Thyroid gland (tissue), 4 donors: Measurements from ENCODE around the gene MORN5. TPM values are rescaled to one million over a fixed set of nuclear protein-coding genes. Genes with fewer than 3 reads are reported as not detected.
A peak's percentile ranks its signal among the peaks of the same experiment; 100 is the strongest.

Experiments used
- DNase-seq, 2 donors: peaks; one replicate each; pipeline ENCODE4 v3.0.0-alpha.2; 2019
- H3K27ac ChIP-seq, 3 donors: fragments of 200-600 bp; sonication (generic); 1 replicate in 2 of 3; 2 replicates in 1 of 3; pipeline ENCODE4 v1.5.1; 2016 to 2019; ENCODE audit warnings: mild to moderate bottlenecking in 1 of 3, moderate library complexity in 1 of 3
- H3K27me3 ChIP-seq: fragments of 200-600 bp; sonication (generic); one replicate; pipeline ENCODE4 v1.5.1; 2019
- H3K36me3 ChIP-seq, 2 donors: fragments of 200-600 bp; sonication (generic); one replicate each; pipeline ENCODE4 v1.5.1; 2016 to 2019
- H3K4me1 ChIP-seq, 2 donors: fragments of 200-600 bp; sonication (generic); one replicate each; pipeline ENCODE4 v1.5.1; 2017 to 2019
- H3K4me3 ChIP-seq, 3 donors: fragments of 200-600 bp; sonication (generic); replicated peaks in 1 of 3; 1 replicate in 2 of 3; 2 replicates in 1 of 3; pipeline ENCODE4 v1.5.1; 2016; ENCODE audit warnings: mild to moderate bottlenecking in 1 of 3
- H3K9me3 ChIP-seq: fragments of 200-600 bp; sonication (generic); one replicate; pipeline ENCODE4 v1.5.1; 2017
- CTCF ChIP-seq, 6 experiments: fragments of 200-600 bp in 3 of 6; fragments of 450-650 bp in 3 of 6; sonication (generic) in 3 of 6; IDR thresholded peaks; one replicate each; pipeline ENCODE4 v1.5.1; 2016 to 2019; ENCODE audit warnings: antibody characterized with exemption in 6 of 6, mild to moderate bottlenecking in 2 of 6, inconsistent platforms in 1 of 6, moderate library complexity in 1 of 6
- POLR2A ChIP-seq, 2 donors: fragments of 450-650 bp; IDR thresholded peaks; one replicate each; pipeline ENCODE4 v1.6.1; 2017; ENCODE audit warnings: antibody characterized with exemption in 2 of 2, mild to moderate bottlenecking in 2 of 2, moderate library complexity in 1 of 2
- WGBS, 2 donors: methylation state at CpG; one replicate each; pipeline ENCODE4 v1.1.5; 2017; 5-methylcytosine and 5-hydroxymethylcytosine counted together
- intact Hi-C: fragments of 100-400 bp; cut with DNase I; formaldehyde crosslinking; loops from one replicate; pipeline ENCODE4 v1.15.1; 2023
- total RNA-seq, 4 donors: library from RNA; depleted of rRNA; stranded (reverse); fragments of >200 nt; gene quantifications; one replicate each; pipeline ENCODE4 v1.2.3, GENCODE V29; 2016

Gene MORN5
- total RNA-seq, 4 donors from 2014 or later = not detected

GRCh38 chr9:122131401-122132001 lies 28.2 kb upstream of the MORN5 start:
- no peaks in the 10 kb centered on the region for H3K27me3 ChIP-seq
- no peak for TF ChIP-seq CTCF (IDR thresholded peaks at IDR 0.05)
- TF ChIP-seq POLR2A (IDR thresholded peaks at IDR 0.05) = no peak
- H3K27ac ChIP-seq = no peak overlapping the region
- no peak overlapping the region for H3K4me3 ChIP-seq
- no peaks in the 10 kb centered on the region for H3K36me3 ChIP-seq
- peak; percentile 12 to 30 for DNase-seq
- H3K4me1 ChIP-seq = peaks cover 0 to 15% of the 10 kb centered on the region in 2 donors
- H3K9me3 ChIP-seq = no peaks in the 10 kb centered on the region
- intact Hi-C loops = no loop called here
- 15 to 24% methylated on average over 12 to 16 of the region's 21 CpGs for WGBS, 2 donors

DNA sequence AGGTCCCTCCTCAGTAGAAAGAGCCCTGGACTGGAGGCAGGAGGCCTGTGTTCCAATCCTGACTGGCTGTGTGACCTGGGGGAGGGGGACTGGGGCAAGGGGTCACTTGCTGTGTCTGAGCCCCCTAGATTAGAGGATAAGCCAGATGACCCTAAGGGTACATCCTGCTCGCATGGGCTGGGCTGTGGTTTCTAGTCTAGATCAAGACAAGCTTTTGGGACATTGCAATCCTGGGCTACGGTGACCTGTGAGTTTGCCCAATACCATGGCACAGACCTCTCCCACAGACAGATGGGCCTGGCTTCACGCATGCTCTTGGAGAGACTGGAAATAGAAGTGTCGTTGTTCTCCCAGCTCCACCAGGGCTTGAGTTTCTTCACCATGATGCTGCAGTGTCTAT lies 27.2 kb upstream of the MORN5 start:
- H3K4me3 ChIP-seq = no peak overlapping the region
- H3K27me3 ChIP-seq = no peaks in the 10 kb centered on the region
- no peak for TF ChIP-seq POLR2A (IDR thresholded peaks at IDR 0.05)
- TF ChIP-seq CTCF (IDR thresholded peaks at IDR 0.05) = no peak
- WGBS, 2 donors = 92 to 93% methylated on average over 2 to 4 of the region's 4 CpGs
- H3K27ac ChIP-seq = no peak overlapping the region
- no peaks in the 10 kb centered on the region for H3K36me3 ChIP-seq
- no peak for DNase-seq
- no peaks in the 10 kb centered on the region for H3K9me3 ChIP-seq
- H3K4me1 ChIP-seq = peaks cover 0 to 9% of the 10 kb centered on the region in 2 donors
- intact Hi-C loops = no loop called here

DNA sequence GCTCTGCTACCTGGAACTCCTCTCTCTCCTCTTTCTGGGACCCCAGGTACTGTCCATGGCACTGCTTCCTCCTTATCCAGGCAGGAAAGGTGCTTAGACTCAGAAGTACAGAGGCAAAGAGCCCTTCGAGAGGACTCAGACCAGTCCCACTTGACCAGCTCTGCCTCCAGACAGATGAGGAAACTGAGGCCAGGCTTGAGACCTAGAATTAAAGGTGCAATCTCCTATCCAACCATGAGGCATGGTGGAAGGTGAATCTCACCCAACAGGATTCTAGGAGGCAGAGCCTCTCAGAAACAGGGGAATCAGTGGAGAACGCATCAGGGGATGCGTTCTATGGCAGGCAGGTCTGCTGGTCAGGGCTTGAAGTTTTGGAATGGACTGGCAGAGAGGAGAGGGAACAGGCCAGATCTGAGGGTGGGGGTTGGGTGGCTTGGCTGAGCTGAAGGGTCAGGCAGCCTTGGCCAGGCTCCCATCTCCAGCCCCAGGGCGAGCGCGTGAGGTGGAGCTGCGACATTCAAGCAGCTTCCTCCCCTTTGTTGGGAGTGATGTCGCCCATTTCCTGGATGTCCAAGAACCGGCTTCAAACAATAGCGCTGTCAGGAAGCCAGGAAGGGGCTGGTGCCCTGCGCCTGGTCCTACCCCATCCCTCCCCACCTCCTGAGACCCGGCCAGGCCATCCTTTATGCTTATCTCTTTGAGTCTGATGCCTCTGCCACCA lies 26.3 kb upstream of the MORN5 start:
- no peak overlapping the region for H3K4me3 ChIP-seq
- no peaks in the 10 kb centered on the region for H3K9me3 ChIP-seq
- H3K4me1 ChIP-seq = peaks cover 0 to 9% of the 10 kb centered on the region in 2 donors
- H3K27me3 ChIP-seq = no peaks in the 10 kb centered on the region
- 79 to 83% methylated on average over 12 of the region's 12 CpGs for WGBS, 2 donors
- TF ChIP-seq POLR2A (IDR thresholded peaks at IDR 0.05) = no peak
- H3K36me3 ChIP-seq = no peaks in the 10 kb centered on the region
- intact Hi-C loops = no loop called here
- no peak for DNase-seq
- no peak overlapping the region for H3K27ac ChIP-seq

DNA sequence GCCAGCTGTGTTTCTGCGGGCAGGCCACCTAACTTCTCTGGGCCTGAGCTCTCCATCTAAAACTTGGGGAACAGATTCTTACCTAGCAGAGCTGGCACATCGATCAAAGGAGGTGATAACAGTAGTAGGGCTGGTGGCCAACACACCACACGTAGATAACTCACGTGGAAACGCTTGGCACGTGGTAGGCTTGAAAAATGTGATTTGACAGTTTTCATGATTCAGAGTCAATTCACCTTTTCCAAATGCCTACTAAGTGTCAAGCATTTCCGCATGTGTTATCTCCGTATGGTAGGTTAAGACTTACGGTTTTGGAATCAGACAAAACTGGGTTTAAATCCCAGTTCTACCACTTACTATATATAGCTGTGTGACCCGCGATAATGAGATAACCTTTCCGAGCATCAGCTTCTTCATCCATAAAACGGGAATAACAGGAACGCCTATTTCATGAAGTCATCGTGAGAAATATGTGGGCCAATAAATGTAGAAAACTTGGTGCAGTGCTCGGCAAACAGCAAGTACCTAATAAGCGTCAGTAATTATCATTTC lies 25.6 kb upstream of the MORN5 start:
- peaks cover 0 to 9% of the 10 kb centered on the region in 2 donors for H3K4me1 ChIP-seq
- 79 to 81% methylated on average over 17 of the region's 17 CpGs for WGBS, 2 donors
- H3K36me3 ChIP-seq = no peaks in the 10 kb centered on the region
- H3K9me3 ChIP-seq = no peaks in the 10 kb centered on the region
- no peak overlapping the region for H3K27ac ChIP-seq
- DNase-seq = no peak
- H3K4me3 ChIP-seq = no peak overlapping the region
- TF ChIP-seq POLR2A (IDR thresholded peaks at IDR 0.05) (no peak), CTCF (IDR thresholded peaks at IDR 0.05) (no peak)
- H3K27me3 ChIP-seq = no peaks in the 10 kb centered on the region
- intact Hi-C loops = no loop called here

DNA sequence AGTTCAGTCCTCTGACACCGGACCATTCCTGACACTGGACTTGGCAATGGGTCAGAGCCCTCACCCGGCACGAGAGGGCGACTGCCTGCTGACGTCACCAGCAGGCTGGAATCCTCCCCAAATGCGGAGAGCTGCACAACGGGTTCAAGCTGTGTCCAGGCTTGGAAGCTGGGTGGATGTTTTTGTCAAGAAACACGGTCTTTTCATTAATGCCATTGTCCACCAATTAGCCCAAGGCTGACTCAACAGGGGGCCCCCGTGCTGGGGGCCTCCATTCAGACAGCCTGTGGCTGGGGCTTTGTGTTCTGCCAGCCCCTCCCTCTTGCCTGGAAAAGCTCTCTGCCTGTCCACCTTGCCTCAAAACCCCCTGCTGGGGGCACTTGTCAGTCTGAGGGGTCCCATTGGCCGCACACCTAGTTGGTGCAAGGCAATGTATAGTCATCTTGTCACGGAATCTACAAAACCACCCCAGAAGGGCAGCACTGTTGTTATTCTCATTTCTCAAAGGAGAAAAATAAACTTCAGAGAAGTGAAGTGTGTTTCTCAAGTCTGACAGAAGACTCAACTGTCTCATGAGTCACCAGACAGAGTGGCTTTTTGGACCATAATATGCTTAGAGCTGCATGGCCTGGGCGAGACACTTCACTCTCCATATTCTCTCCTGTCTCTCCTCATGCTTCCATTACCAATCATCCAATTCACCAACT lies 24.7 kb upstream of the MORN5 start:
- Histone ChIP-seq H3K4me1 (peaks cover 0 to 9% of the 10 kb centered on the region in 2 donors), H3K27ac (no peak overlapping the region), H3K9me3 (no peaks in the 10 kb centered on the region), H3K36me3 (no peaks in the 10 kb centered on the region), H3K27me3 (no peaks in the 10 kb centered on the region), H3K4me3 (no peak overlapping the region)
- intact Hi-C loops = no loop called here
- 38 to 46% methylated on average over 8 to 9 of the region's 12 CpGs for WGBS, 2 donors
- no peak for TF ChIP-seq POLR2A (IDR thresholded peaks at IDR 0.05)
- no peak for TF ChIP-seq CTCF (IDR thresholded peaks at IDR 0.05)
- DNase-seq = peak; percentile 17 to 19
